ENCODE results near the gene ADAMTS1.

The ADAMTS1 gene

GRCh38 chr21:26840201-26840600, 5.0 kb downstream of the ADAMTS1 start:
- no peak for TF ChIP-seq ZNF274 (IDR thresholded peaks at IDR 0.05; ENCODE audit: low read depth, low read length)
- H3K4me3 ChIP-seq (ENCODE audit: low read length): no peak overlapping the region

GRCh38 chr21:26837539-26837938, 7.7 kb downstream of the ADAMTS1 start:
- no peak overlapping the region for H3K4me3 ChIP-seq (ENCODE audit: low read length)
- TF ChIP-seq ZNF274 (IDR thresholded peaks at IDR 0.05; ENCODE audit: low read depth, low read length): no peak

GRCh38 chr21:26836528-26836927, 8.7 kb downstream of the ADAMTS1 start:
- H3K4me3 ChIP-seq (ENCODE audit: low read length): no peak overlapping the region
- TF ChIP-seq ZNF274 (IDR thresholded peaks at IDR 0.05; ENCODE audit: low read depth, low read length): no peak

GRCh38 chr21:26835714-26836265, 9.4 kb downstream of the ADAMTS1 start:
- H3K4me3 ChIP-seq (ENCODE audit: low read length): no peak overlapping the region
- TF ChIP-seq ZNF274 (IDR thresholded peaks at IDR 0.05; ENCODE audit: low read depth, low read length): no peak

- TF ChIP-seq ZNF274 (IDR thresholded peaks at IDR 0.05; ENCODE audit: low read depth, low read length): no peak
- no peak overlapping the region for H3K4me3 ChIP-seq (ENCODE audit: low read length)
Measured at GRCh38 chr21:26835027-26835713, 10.0 kb downstream of the ADAMTS1 start.

GRCh38 chr21:26834181-26834905, 10.9 kb downstream of the ADAMTS1 start:
- TF ChIP-seq ZNF274 (IDR thresholded peaks at IDR 0.05; ENCODE audit: low read depth, low read length): no peak
- no peak overlapping the region for H3K4me3 ChIP-seq (ENCODE audit: low read length)

GRCh38 chr21:26833460-26833939, 11.7 kb downstream of the ADAMTS1 start:
- H3K4me3 ChIP-seq (ENCODE audit: low read length): no peak overlapping the region
- no peak for TF ChIP-seq ZNF274 (IDR thresholded peaks at IDR 0.05; ENCODE audit: low read depth, low read length)

- H3K4me3 ChIP-seq (ENCODE audit: low read length): no peak overlapping the region
- no peak for TF ChIP-seq ZNF274 (IDR thresholded peaks at IDR 0.05; ENCODE audit: low read depth, low read length)
Measured at GRCh38 chr21:26833011-26833410, 12.2 kb downstream of the ADAMTS1 start.

- TF ChIP-seq ZNF274 (IDR thresholded peaks at IDR 0.05; ENCODE audit: low read depth, low read length): no peak
- H3K4me3 ChIP-seq (ENCODE audit: low read length): no peak overlapping the region
Measured at GRCh38 chr21:26832546-26832945, 12.7 kb downstream of the ADAMTS1 start.

GRCh38 chr21:26826801-26827200, 18.4 kb downstream of the ADAMTS1 start:
- no peak overlapping the region for H3K4me3 ChIP-seq (ENCODE audit: low read length)
- no peak for TF ChIP-seq ZNF274 (IDR thresholded peaks at IDR 0.05; ENCODE audit: low read depth, low read length)

- no peak overlapping the region for H3K4me3 ChIP-seq (ENCODE audit: low read length)
- no peak for TF ChIP-seq ZNF274 (IDR thresholded peaks at IDR 0.05; ENCODE audit: low read depth, low read length)
Measured at GRCh38 chr21:26820509-26820908, 24.7 kb downstream of the ADAMTS1 start.

GRCh38 chr21:26819740-26820324, 25.4 kb downstream of the ADAMTS1 start:
- no peak for TF ChIP-seq ZNF274 (IDR thresholded peaks at IDR 0.05; ENCODE audit: low read depth, low read length)
- no peak overlapping the region for H3K4me3 ChIP-seq (ENCODE audit: low read length)

GRCh38 chr21:26818906-26819305, 26.3 kb downstream of the ADAMTS1 start:
- H3K4me3 ChIP-seq (ENCODE audit: low read length): no peak overlapping the region
- no peak for TF ChIP-seq ZNF274 (IDR thresholded peaks at IDR 0.05; ENCODE audit: low read depth, low read length)

- no peak overlapping the region for H3K4me3 ChIP-seq (ENCODE audit: low read length)
- TF ChIP-seq ZNF274 (IDR thresholded peaks at IDR 0.05; ENCODE audit: low read depth, low read length): no peak
Measured at GRCh38 chr21:26815197-26815596, 30.0 kb downstream of the ADAMTS1 start.

- H3K4me3 ChIP-seq (ENCODE audit: low read length): no peak overlapping the region
- TF ChIP-seq ZNF274 (IDR thresholded peaks at IDR 0.05; ENCODE audit: low read depth, low read length): no peak
Measured at GRCh38 chr21:26814386-26814785, 30.8 kb downstream of the ADAMTS1 start.
